IMR-90 (cell line): ENCODE results near the gene MARK4.

Experiments used
- CEBPB ChIP-seq: IDR thresholded peaks from 2 replicates; pipeline ENCODE4 v1.6.1; 2012; ENCODE audit warnings: low read depth, low read length, improper control_type of control experiment
- CHD1 ChIP-seq: IDR thresholded peaks from 2 replicates; pipeline ENCODE4 v1.6.1; 2012; ENCODE audit warnings: low read depth, low read length, improper control_type of control experiment
- ELK1 ChIP-seq: fragments of 150-350 bp; IDR thresholded peaks from 2 replicates; pipeline ENCODE4 v1.6.1; 2016; ENCODE audit warnings: low read depth, mild to moderate bottlenecking, low read length, moderate library complexity, borderline replicate concordance
- FOS ChIP-seq: fragments of 150-350 bp; IDR thresholded peaks from 2 replicates; pipeline ENCODE4 v1.6.1; 2016; ENCODE audit warnings: low read depth, low read length
- MAFK ChIP-seq: IDR thresholded peaks from 2 replicates; pipeline ENCODE4 v1.6.1; 2012; ENCODE audit warnings: low read depth, low read length, improper control_type of control experiment
- MAZ ChIP-seq: IDR thresholded peaks from 2 replicates; pipeline ENCODE4 v1.6.1; 2012; ENCODE audit warnings: low read depth, mild to moderate bottlenecking, low read length, improper control_type of control experiment, moderate library complexity, borderline replicate concordance
- POLR2A ChIP-seq: IDR thresholded peaks from 2 replicates; pipeline ENCODE4 v1.6.1; 2012; ENCODE audit warnings: mild to moderate bottlenecking, low read depth, low read length
- RAD21 ChIP-seq: IDR thresholded peaks from 2 replicates; pipeline ENCODE4 v1.6.1; 2012; ENCODE audit warnings: low read length, improper control_type of control experiment
- RFX5 ChIP-seq: IDR thresholded peaks from 2 replicates; pipeline ENCODE4 v1.8.0; 2012; ENCODE audit warnings: low read depth, mild to moderate bottlenecking, low read length, moderate library complexity
- USF2 ChIP-seq: fragments of 150-350 bp; IDR thresholded peaks from 2 replicates; pipeline ENCODE4 v1.6.1; 2017; ENCODE audit warnings: mild to moderate bottlenecking, antibody characterized with exemption, low read length, low read depth
- TF ChIP-seq, protein P1 (sequence below): conservative IDR thresholded peaks from 2 replicates; pipeline ENCODE4 v1.5.1; 2012; ENCODE audit warnings: mild to moderate bottlenecking, low read depth, low read length, improper control_type of control experiment

DNA sequence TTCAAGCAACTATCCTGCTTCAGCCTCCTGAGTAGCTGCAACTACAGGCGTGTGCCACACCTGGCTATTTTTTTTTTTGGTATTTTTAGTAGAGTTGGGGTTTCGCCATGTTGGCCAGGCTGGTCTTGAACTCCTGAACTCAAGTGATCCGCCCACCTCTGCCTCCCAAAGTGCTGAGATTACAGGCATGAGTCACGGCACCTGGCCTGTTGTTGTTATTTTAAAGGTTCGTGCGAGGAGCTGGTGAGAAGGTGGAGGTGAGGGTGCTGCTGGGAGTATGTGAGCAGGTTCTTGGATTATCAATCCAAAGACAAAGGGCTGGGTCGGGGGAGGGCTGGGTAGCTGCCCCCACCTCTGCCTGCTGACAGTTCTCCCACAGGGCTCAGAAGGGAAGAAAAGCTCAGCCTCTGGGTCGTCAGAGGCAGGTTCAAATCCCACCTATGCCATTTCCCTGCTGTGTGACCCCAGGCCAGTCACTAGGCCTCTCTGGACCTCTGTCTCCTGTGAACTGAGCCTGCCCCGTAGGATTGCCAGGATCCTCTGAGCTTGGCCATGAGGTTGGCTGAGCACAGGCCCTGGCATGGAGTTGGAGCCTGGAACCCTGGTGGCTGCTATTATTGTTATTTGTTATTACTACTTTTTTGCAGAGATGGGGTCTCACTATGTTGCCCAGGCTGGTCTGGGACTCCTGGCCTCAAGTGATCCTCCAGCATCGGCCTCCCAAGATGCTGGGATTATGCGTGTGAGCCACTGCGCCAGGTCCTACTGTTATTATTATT, 70.1 kb downstream of the MARK4 start:
- TF ChIP-seq, protein P1, sequence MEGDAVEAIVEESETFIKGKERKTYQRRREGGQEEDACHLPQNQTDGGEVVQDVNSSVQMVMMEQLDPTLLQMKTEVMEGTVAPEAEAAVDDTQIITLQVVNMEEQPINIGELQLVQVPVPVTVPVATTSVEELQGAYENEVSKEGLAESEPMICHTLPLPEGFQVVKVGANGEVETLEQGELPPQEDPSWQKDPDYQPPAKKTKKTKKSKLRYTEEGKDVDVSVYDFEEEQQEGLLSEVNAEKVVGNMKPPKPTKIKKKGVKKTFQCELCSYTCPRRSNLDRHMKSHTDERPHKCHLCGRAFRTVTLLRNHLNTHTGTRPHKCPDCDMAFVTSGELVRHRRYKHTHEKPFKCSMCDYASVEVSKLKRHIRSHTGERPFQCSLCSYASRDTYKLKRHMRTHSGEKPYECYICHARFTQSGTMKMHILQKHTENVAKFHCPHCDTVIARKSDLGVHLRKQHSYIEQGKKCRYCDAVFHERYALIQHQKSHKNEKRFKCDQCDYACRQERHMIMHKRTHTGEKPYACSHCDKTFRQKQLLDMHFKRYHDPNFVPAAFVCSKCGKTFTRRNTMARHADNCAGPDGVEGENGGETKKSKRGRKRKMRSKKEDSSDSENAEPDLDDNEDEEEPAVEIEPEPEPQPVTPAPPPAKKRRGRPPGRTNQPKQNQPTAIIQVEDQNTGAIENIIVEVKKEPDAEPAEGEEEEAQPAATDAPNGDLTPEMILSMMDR: no peak
- TF ChIP-seq POLR2A (no peak), USF2 (no peak), MAFK (no peak), RAD21 (no peak), CEBPB (no peak), MAZ (no peak), RFX5 (no peak), ELK1 (no peak), FOS (no peak), CHD1 (no peak)
